ENCODE measurements around the gene TSPAN4. TPM values are rescaled to one million over a fixed set of nuclear protein-coding genes. Genes with fewer than 3 reads are reported as not detected.

The TSPAN4 gene
- polyA plus RNA-seq, 1 donor, result 27.8 TPM

DNA sequence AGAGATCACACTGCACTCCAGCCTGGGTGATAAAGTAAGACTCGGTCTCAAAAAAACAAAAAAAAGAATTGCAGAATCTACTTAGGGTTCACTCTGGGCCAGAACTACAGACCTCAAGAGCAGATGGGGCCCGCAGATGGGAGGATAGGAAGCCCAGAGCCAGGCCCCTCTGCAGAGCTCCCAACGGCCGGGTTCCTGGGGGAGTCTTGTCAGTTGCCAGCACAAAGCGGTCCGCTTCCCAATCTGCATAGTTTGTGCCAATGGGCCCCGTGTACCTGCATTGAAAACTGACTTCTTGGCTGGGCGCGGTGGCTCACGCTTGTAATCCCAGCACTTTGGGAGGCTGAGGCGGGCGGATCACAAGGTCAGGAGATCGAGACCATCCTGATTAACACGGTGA lies 69.6 kb downstream of the TSPAN4 start:
- peaks cover 10% of the 10 kb centered on the region for H3K4me1 ChIP-seq (ENCODE audit: control insufficient read depth, insufficient read depth, low read length)
- H3K9me3 ChIP-seq (ENCODE audit: control insufficient read depth, low read depth, low read length), result no peaks in the 10 kb centered on the region
- no peak for DNase-seq
- H3K27ac ChIP-seq (ENCODE audit: low read length), result no peak overlapping the region
- no peaks in the 10 kb centered on the region for H3K27me3 ChIP-seq (ENCODE audit: control insufficient read depth, insufficient read depth, low read length)
- no CpG with 5 or more reads among the region's 14 CpGs for WGBS (ENCODE audit: insufficient coverage, low lambda C conversion rate)
- H3K36me3 ChIP-seq (ENCODE audit: control insufficient read depth, insufficient read depth, low read length), result peaks cover 3% of the 10 kb centered on the region
- H3K4me3 ChIP-seq (ENCODE audit: low read length), result no peak overlapping the region

DNA sequence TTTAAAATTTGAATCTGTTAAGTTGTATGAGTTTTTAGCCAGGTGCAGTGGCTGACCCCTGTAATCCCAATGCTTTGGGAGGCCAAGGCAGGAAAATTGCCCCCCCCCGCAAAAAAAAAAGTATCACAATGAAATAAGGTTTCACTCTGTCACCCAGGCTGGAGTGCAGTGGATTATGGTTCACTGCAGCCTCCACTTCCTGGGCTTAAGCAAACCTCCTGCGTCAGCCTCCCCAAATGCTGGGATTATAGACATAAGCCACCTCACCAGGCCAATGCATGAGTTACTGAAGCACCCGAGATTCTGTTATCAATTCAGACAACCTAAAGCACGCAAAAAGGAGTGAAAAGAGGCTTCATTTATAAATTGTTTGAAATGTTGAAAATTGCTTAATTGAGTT lies 70.4 kb downstream of the TSPAN4 start:
- H3K9me3 ChIP-seq (ENCODE audit: control insufficient read depth, low read depth, low read length), result no peaks in the 10 kb centered on the region
- no peak overlapping the region for H3K4me3 ChIP-seq (ENCODE audit: low read length)
- H3K36me3 ChIP-seq (ENCODE audit: control insufficient read depth, insufficient read depth, low read length), result peaks cover 3% of the 10 kb centered on the region
- no peak for DNase-seq
- WGBS (ENCODE audit: insufficient coverage, low lambda C conversion rate), result 80% methylated on average over 2 of the region's 4 CpGs
- H3K27ac ChIP-seq (ENCODE audit: low read length), result no peak overlapping the region
- no peaks in the 10 kb centered on the region for H3K27me3 ChIP-seq (ENCODE audit: control insufficient read depth, insufficient read depth, low read length)
- peaks cover 10% of the 10 kb centered on the region for H3K4me1 ChIP-seq (ENCODE audit: control insufficient read depth, insufficient read depth, low read length)

DNA sequence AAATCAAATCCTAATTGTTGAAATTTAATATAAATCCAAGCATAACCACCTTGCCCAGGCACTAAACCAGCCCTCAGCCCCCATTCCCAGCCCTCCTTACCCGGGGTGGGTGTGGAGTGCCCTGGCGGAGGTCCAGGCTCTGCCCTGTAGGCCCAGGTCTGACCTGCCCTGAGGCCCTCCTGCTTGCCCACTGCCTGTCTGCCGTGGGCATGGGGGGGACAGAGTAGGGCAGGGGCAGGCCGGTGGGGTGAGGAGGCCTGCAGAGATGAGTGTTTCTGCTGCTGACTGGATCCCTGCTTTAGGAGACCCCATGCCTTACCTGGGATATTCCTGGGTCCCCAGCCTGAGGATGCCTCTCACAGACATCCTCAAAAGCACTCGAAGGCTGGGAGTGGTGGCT lies 71.6 kb downstream of the TSPAN4 start:
- no peaks in the 10 kb centered on the region for H3K27me3 ChIP-seq (ENCODE audit: control insufficient read depth, insufficient read depth, low read length)
- no peaks in the 10 kb centered on the region for H3K9me3 ChIP-seq (ENCODE audit: control insufficient read depth, low read depth, low read length)
- DNase-seq, result no peak
- H3K4me3 ChIP-seq (ENCODE audit: low read length), result no peak overlapping the region
- WGBS (ENCODE audit: insufficient coverage, low lambda C conversion rate), result no CpG with 5 or more reads among the region's 5 CpGs
- H3K36me3 ChIP-seq (ENCODE audit: control insufficient read depth, insufficient read depth, low read length), result no peaks in the 10 kb centered on the region
- no peak overlapping the region for H3K27ac ChIP-seq (ENCODE audit: low read length)
- peaks cover 10% of the 10 kb centered on the region for H3K4me1 ChIP-seq (ENCODE audit: control insufficient read depth, insufficient read depth, low read length)

DNA sequence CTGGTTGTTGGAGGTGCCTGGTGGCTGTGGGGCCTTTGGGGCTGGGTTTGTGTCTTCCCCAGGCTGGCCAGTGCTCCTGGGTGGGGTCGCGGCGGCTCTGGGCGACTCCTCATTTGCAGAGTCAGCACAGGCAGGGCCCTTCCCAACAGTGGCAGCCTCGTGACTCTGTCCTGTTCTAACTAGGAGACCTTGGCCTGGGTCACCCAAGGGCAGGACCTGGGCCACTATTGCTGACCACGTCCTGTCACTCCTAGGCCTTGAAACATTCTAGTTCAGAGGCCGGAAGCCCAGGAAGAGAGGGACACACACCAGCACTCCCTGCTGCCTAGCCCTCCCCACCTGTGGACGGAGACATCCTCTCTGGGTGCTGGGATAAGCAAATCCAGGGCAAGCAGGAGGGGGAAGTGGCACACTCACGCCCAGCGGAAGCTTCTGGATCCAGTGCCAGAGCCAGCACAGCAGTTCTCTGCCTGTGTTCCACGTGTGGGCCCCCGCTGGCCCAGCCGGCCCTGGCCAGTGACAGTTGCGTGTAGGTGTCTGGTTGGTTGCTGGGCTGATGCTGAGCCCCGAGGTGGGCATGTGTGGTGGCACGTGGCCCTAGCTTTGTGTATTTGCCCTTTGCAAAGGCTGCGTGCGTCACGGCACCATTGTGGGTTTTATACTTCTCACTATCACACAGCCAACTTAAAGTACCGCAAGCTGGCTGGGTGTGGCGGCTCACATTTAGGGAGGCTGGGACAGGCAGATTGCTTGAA lies 72.3 kb downstream of the TSPAN4 start:
- Histone ChIP-seq H3K36me3 (ENCODE audit: control insufficient read depth, insufficient read depth, low read length) (no peaks in the 10 kb centered on the region), H3K4me3 (ENCODE audit: low read length) (no peak overlapping the region), H3K27ac (ENCODE audit: low read length) (no peak overlapping the region), H3K27me3 (ENCODE audit: control insufficient read depth, insufficient read depth, low read length) (no peaks in the 10 kb centered on the region), H3K9me3 (ENCODE audit: control insufficient read depth, low read depth, low read length) (no peaks in the 10 kb centered on the region), H3K4me1 (ENCODE audit: control insufficient read depth, insufficient read depth, low read length) (peaks cover 5% of the 10 kb centered on the region)
- no CpG with 5 or more reads among the region's 21 CpGs for WGBS (ENCODE audit: insufficient coverage, low lambda C conversion rate)
- DNase-seq, result peak; percentile 18 to 25

Other genes starting within 250 kb of the TSPAN4 start
- 16.7 TPM for gene IRF7, start 226.9 kb upstream of the TSPAN4 start, polyA plus RNA-seq
- gene CDHR5, start 217.9 kb upstream of the TSPAN4 start, polyA plus RNA-seq, result 763 TPM
- gene SCT, start 215.7 kb upstream of the TSPAN4 start, polyA plus RNA-seq, result 131 TPM
- 1.3 TPM for gene DRD4, start 205.6 kb upstream of the TSPAN4 start, polyA plus RNA-seq
- 24.1 TPM for gene DEAF1, start 147.6 kb upstream of the TSPAN4 start, polyA plus RNA-seq
- 36.1 TPM for gene TMEM80, start 147.0 kb upstream of the TSPAN4 start, polyA plus RNA-seq
- gene EPS8L2, start 136.6 kb upstream of the TSPAN4 start, polyA plus RNA-seq, result 260 TPM
- gene TALDO1, start 95.4 kb upstream of the TSPAN4 start, polyA plus RNA-seq, result 92.4 TPM
- 58.1 TPM for gene GATD1, start 65.4 kb upstream of the TSPAN4 start, polyA plus RNA-seq
- 2.0 TPM for gene CEND1, start 52.8 kb upstream of the TSPAN4 start, polyA plus RNA-seq
- 14.6 TPM for gene SLC25A22, start 44.6 kb upstream of the TSPAN4 start, polyA plus RNA-seq
- gene PIDD1, start 37.6 kb upstream of the TSPAN4 start, polyA plus RNA-seq, result 15.1 TPM
- 1,325 TPM for gene RPLP2, start 32.9 kb upstream of the TSPAN4 start, polyA plus RNA-seq
- gene PNPLA2, start 23.9 kb upstream of the TSPAN4 start, polyA plus RNA-seq, result 98.0 TPM
- 34.4 TPM for gene CRACR2B, start 14.9 kb upstream of the TSPAN4 start, polyA plus RNA-seq
- gene CD151, start 9.9 kb upstream of the TSPAN4 start, polyA plus RNA-seq, result 317 TPM
- gene POLR2L, start 323 bp upstream of the TSPAN4 start, polyA plus RNA-seq, result 87.5 TPM
- gene CHID1, start 68.0 kb downstream of the TSPAN4 start, polyA plus RNA-seq, result 82.9 TPM
- gene AP2A2, start 83.0 kb downstream of the TSPAN4 start, polyA plus RNA-seq, result 79.6 TPM
- gene MUC6, start 193.9 kb downstream of the TSPAN4 start, polyA plus RNA-seq, result 0.15 TPM
- gene MUC2, start 232.0 kb downstream of the TSPAN4 start, polyA plus RNA-seq, result 94.8 TPM

Measured in large intestine (tissue), 3 donors.